ENCODE results near the gene CABP2.

- TF ChIP-seq ZNF23 (tag by site-specific recombination; IDR thresholded peaks at IDR 0.05; ENCODE audit: borderline replicate concordance), result no peak
- TF ChIP-seq ZNF174 (tag by site-specific recombination; IDR thresholded peaks at IDR 0.05), result no peak
- TF ChIP-seq CTCF (tag by site-specific recombination; IDR thresholded peaks at IDR 0.05), result no peak
Observed at GRCh38 chr11:67542971-67543370, 19.7 kb upstream of the CABP2 start.

Measured in HEK293 (cell line).